B cell (primary cell): ENCODE measurements around the gene PISD. TPM values are rescaled to one million over a fixed set of nuclear protein-coding genes. Genes with fewer than 3 reads are reported as not detected.

Source experiments
- ATAC-seq: fragments of 200-7000 bp; cut with Tn5 transposase; one replicate; pipeline ENCODE4 v1.10.0; 2021; ENCODE audit warnings: low read depth, mild to moderate bottlenecking, moderate number of reproducible peaks, moderate library complexity
- CTCF ChIA-PET: fragments of 350-600 bp; sonication (Branson Sonifier 250); formaldehyde crosslinking; loops from one replicate; lab custom pipeline; 2021; ENCODE audit warnings: antibody characterized with exemption, inconsistent platforms; lab: Charles Lee
- POLR2A ChIA-PET: fragments of 350-600 bp; sonication (Branson Sonifier 250); formaldehyde crosslinking; loops from one replicate; lab custom pipeline; 2021; ENCODE audit warnings: antibody characterized with exemption; lab: Charles Lee
- DNase-seq: peaks from one replicate; pipeline ENCODE4 v3.0.0; 2013
- H2AFZ ChIP-seq: 2 replicates; pipeline ENCODE4 v1.6.1; 2012; ENCODE audit warnings: mild to moderate bottlenecking, low read depth, low read length; ENCODE audit not compliant: insufficient read depth, poor library complexity, severe bottlenecking
- H3K27ac ChIP-seq, 2 donors: 1 replicate in 1 of 2; 2 replicates in 1 of 2; pipeline ENCODE4 v1.5.1; 2012 to 2013; ENCODE audit warnings: low read length in 2 of 2, mild to moderate bottlenecking in 2 of 2, moderate library complexity in 1 of 2
- H3K27me3 ChIP-seq, 4 experiments: fragments of 200-600 bp in 1 of 4; sonication (generic) in 1 of 4; replicated peaks in 1 of 4; 1 replicate in 2 of 4; 2 replicates in 2 of 4; pipeline versions ENCODE4 v1.6.1 to v1.7.0; 2013 to 2016; ENCODE audit warnings: low read length in 3 of 4, mild to moderate bottlenecking in 2 of 4, mixed read lengths in 1 of 4, moderate library complexity in 1 of 4; ENCODE audit not compliant: insufficient read depth in 4 of 4, control insufficient read depth in 3 of 4; ENCODE audit errors: control extremely low read depth in 1 of 4
- H3K36me3 ChIP-seq, 2 experiments: replicated peaks in 1 of 2; 1 replicate in 1 of 2; 2 replicates in 1 of 2; pipeline versions ENCODE4 v1.6.1 to v1.7.1; 2013; ENCODE audit warnings: low read length in 1 of 2; ENCODE audit not compliant: insufficient read depth in 2 of 2, control insufficient read depth in 1 of 2; ENCODE audit errors: control extremely low read depth in 1 of 2, extremely low read depth in 1 of 2
- H3K4me1 ChIP-seq, 2 donors: fragments of 200-600 bp in 1 of 2; sonication (generic) in 1 of 2; 1 replicate in 1 of 2; 2 replicates in 1 of 2; pipeline versions ENCODE4 v1.5.1 to v1.6.1; 2013 to 2017; ENCODE audit warnings: low read length in 2 of 2; ENCODE audit not compliant: control insufficient read depth in 2 of 2, insufficient read depth in 2 of 2
- H3K4me2 ChIP-seq: replicated peaks from 2 replicates; pipeline ENCODE3; 2012; ENCODE audit warnings: mild to moderate bottlenecking, low read depth, low read length; ENCODE audit not compliant: poor library complexity, severe bottlenecking
- H3K4me3 ChIP-seq, 5 experiments: fragments of 200-600 bp in 1 of 5; sonication (generic) in 1 of 5; 1 replicate in 3 of 5; 2 replicates in 2 of 5; pipeline versions ENCODE4 v1.5.1 to v1.7.0; 2011 to 2016; ENCODE audit warnings: low read length in 4 of 5, mild to moderate bottlenecking in 4 of 5, low read depth in 2 of 5, control low read depth in 1 of 5, moderate library complexity in 1 of 5; ENCODE audit not compliant: insufficient read depth in 1 of 5; ENCODE audit errors: control extremely low read depth in 1 of 5, extremely low read depth in 1 of 5
- H3K79me2 ChIP-seq: fragments of 200-600 bp; sonication (generic); one replicate; pipeline ENCODE4 v1.6.0; 2016; ENCODE audit warnings: low read length; ENCODE audit not compliant: control insufficient read depth, insufficient read depth
- H3K9ac ChIP-seq: fragments of 200-600 bp; sonication (generic); 2 replicates; pipeline ENCODE4 v1.6.1; 2017; ENCODE audit warnings: mild to moderate bottlenecking, low read length, moderate library complexity
- H3K9me3 ChIP-seq, 3 donors: one replicate each; pipeline versions ENCODE4 v1.6.1 to v1.7.1; 2013; ENCODE audit warnings: low read length in 2 of 3; ENCODE audit not compliant: control insufficient read depth in 2 of 3, insufficient read depth in 1 of 3; ENCODE audit errors: control extremely low read depth in 1 of 3
- H4K20me1 ChIP-seq: 2 replicates; pipeline ENCODE4 v1.6.0; 2012; ENCODE audit warnings: mild to moderate bottlenecking, low read length; ENCODE audit not compliant: insufficient read depth, control insufficient read depth, poor library complexity, severe bottlenecking
- H3K27ac Mint-ChIP-seq: one replicate; pipeline ENCODE4 v1.8.0; 2021; ENCODE audit warnings: mixed read lengths
- H3K27me3 Mint-ChIP-seq: one replicate; pipeline ENCODE4 v1.8.0; 2021; ENCODE audit warnings: mixed read lengths
- H3K4me1 Mint-ChIP-seq: one replicate; pipeline ENCODE4 v1.8.0; 2021; ENCODE audit warnings: mixed read lengths
- H3K4me3 Mint-ChIP-seq: one replicate; pipeline ENCODE4 v1.8.0; 2021; ENCODE audit warnings: mixed read lengths
- H3K9me3 Mint-ChIP-seq: one replicate; pipeline ENCODE4 v1.8.0; 2022; ENCODE audit warnings: mixed read lengths; ENCODE audit not compliant: insufficient read depth
- EZH2 ChIP-seq: IDR thresholded peaks from 2 replicates; pipeline ENCODE4 v1.6.1; 2012; ENCODE audit warnings: borderline replicate concordance, low read depth, mild to moderate bottlenecking, moderate library complexity, low read length; ENCODE audit not compliant: insufficient read depth, poor library complexity, severe bottlenecking
- WGBS: methylation state at CpG from one replicate; pipeline ENCODE4 v1.1.5; 2013; ENCODE audit warnings: missing lambda C conversion rate; ENCODE audit not compliant: insufficient coverage; 5-methylcytosine and 5-hydroxymethylcytosine counted together
- intact Hi-C: fragments of 100-400 bp; cut with micrococcal nuclease; formaldehyde crosslinking; loops from one replicate; pipeline ENCODE4 v1.10.0; 2022
- polyA plus RNA-seq: library from polyadenylated mRNA; depleted of rRNA; stranded (reverse); fragments of >200 nt; gene quantifications from 2 replicates; pipeline ENCODE4 v1.2.3, GENCODE V29; 2012
- total RNA-seq, 2 donors: library from RNA; stranded (reverse); fragments of 120-200 nt in 1 of 2; gene quantifications; 1 replicate in 1 of 2; 2 replicates in 1 of 2; pipeline versions ENCODE4 v1.2.3 to v1.2.4, GENCODE V29; 2013 to 2022
- TF ChIP-seq, protein P1 (sequence below): fragments of 200-600 bp; IDR thresholded peaks from one replicate; pipeline ENCODE4 v1.8.0; 2022; ENCODE audit warnings: antibody characterized with exemption, mild to moderate bottlenecking

Gene PISD
- total and polyA plus RNA-seq, 2 donors (not counting 1 experiment from before 2014, with no cell fraction given) = 35.6 to 52.5 TPM

DNA sequence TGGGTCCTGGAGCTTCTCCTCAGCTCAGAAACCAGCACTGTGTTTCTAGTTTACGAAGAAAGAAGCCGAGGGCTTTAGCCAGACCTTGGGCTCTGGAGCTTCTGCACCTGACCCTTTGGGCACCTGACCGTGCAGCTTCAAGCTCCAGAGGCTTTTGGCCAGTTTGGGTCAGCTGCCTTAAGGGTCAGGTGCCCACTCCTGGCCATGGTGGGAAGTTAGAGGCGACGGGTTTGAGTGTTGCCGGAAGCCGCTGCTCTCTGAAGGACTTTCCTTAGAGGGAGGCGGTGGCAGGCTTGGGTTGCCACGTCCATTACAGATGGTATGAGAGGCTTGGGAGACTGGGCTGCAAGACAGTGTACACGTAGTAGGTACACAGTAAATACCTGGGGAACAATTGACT lies 52.3 kb downstream of the PISD start:
- H3K4me3 ChIP-seq = no peak overlapping the region
- ChIA-PET CTCF (interaction anchor here (1.2 kb wide), 1 partner anchor 125 kb away, joined by 3 read pairs; no protein-coding TSS in a partner anchor), POLR2A (no interaction called here)
- no peak overlapping the region for H3K4me2 ChIP-seq
- H3K4me1 Mint-ChIP-seq = peaks cover 9% of the 10 kb centered on the region
- no peaks in the 10 kb centered on the region for H3K79me2 ChIP-seq
- intact Hi-C loops = no loop called here
- 96% methylated on average over 10 of the region's 10 CpGs for WGBS
- H3K27me3 ChIP-seq = no peaks in the 10 kb centered on the region
- H3K27me3 Mint-ChIP-seq = no peaks in the 10 kb centered on the region
- ATAC-seq = no peak
- H3K9me3 ChIP-seq = no peaks in the 10 kb centered on the region
- H3K4me1 ChIP-seq = peaks cover 3 to 6% of the 10 kb centered on the region in 2 donors
- no peak overlapping the region for H3K27ac ChIP-seq
- H2AFZ ChIP-seq = no peak overlapping the region
- no peaks in the 10 kb centered on the region for H3K9me3 Mint-ChIP-seq
- H3K27ac Mint-ChIP-seq = no peak overlapping the region
- H3K4me3 Mint-ChIP-seq = no peak overlapping the region
- peaks cover 0 to 46% of the 10 kb centered on the region in 2 experiments for H3K36me3 ChIP-seq
- H3K9ac ChIP-seq = no peak overlapping the region
- no peak for DNase-seq
- TF ChIP-seq, protein P1, sequence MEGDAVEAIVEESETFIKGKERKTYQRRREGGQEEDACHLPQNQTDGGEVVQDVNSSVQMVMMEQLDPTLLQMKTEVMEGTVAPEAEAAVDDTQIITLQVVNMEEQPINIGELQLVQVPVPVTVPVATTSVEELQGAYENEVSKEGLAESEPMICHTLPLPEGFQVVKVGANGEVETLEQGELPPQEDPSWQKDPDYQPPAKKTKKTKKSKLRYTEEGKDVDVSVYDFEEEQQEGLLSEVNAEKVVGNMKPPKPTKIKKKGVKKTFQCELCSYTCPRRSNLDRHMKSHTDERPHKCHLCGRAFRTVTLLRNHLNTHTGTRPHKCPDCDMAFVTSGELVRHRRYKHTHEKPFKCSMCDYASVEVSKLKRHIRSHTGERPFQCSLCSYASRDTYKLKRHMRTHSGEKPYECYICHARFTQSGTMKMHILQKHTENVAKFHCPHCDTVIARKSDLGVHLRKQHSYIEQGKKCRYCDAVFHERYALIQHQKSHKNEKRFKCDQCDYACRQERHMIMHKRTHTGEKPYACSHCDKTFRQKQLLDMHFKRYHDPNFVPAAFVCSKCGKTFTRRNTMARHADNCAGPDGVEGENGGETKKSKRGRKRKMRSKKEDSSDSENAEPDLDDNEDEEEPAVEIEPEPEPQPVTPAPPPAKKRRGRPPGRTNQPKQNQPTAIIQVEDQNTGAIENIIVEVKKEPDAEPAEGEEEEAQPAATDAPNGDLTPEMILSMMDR = no peak
- TF ChIP-seq EZH2 = no peak
- no peaks in the 10 kb centered on the region for H4K20me1 ChIP-seq

GRCh38 chr22:31607696-31608095 lies 54.3 kb downstream of the PISD start:
- Histone ChIP-seq H3K4me3 (no peak overlapping the region), H3K9ac (no peak overlapping the region), H3K27ac (no peak overlapping the region), H4K20me1 (no peaks in the 10 kb centered on the region), H3K79me2 (no peaks in the 10 kb centered on the region), H3K4me2 (no peak overlapping the region), H3K9me3 (no peaks in the 10 kb centered on the region), H3K36me3 (peaks cover 0 to 52% of the 10 kb centered on the region in 2 experiments), H2AFZ (no peak overlapping the region), H3K27me3 (no peaks in the 10 kb centered on the region), H3K4me1 (no peaks in the 10 kb centered on the region)
- CTCF ChIA-PET = no interaction called here
- TF ChIP-seq EZH2 = no peak
- TF ChIP-seq, protein P1 = no peak
- WGBS = 97% methylated on average over 6 of the region's 7 CpGs
- Mint-ChIP-seq H3K4me1 (no peaks in the 10 kb centered on the region), H3K4me3 (no peak overlapping the region), H3K27ac (no peak overlapping the region), H3K27me3 (no peaks in the 10 kb centered on the region), H3K9me3 (no peaks in the 10 kb centered on the region)
- intact Hi-C loops = no loop called here
- POLR2A ChIA-PET = interaction anchor here (0.5 kb wide), 1 partner anchor 88 kb away, joined by 4 read pairs; no protein-coding TSS in a partner anchor
- no peak for DNase-seq
- no peak for ATAC-seq
